Fibroblast of mammary gland (primary cell): Measurements from ENCODE around the gene RSRC1.

Experiments
- DNase-seq: peaks from one replicate; pipeline ENCODE4 v3.0.0-alpha.2; 2010; ENCODE audit warnings: low read depth
- H3K4me3 ChIP-seq: 2 replicates; pipeline ENCODE4 v1.5.1; 2011; ENCODE audit warnings: low read depth, mild to moderate bottlenecking, low read length, moderate library complexity; ENCODE audit not compliant: control insufficient read depth
- CTCF ChIP-seq: conservative IDR thresholded peaks from 2 replicates; pipeline ENCODE4 v1.5.1; 2011; ENCODE audit warnings: low read depth, low read length, inconsistent platforms; ENCODE audit not compliant: control insufficient read depth, insufficient read depth

RSRC1 gene

GRCh38 chr3:158095111-158095813, 14.6 kb upstream of the RSRC1 start:
- no peak for TF ChIP-seq CTCF
- no peak overlapping the region for H3K4me3 ChIP-seq

DNA sequence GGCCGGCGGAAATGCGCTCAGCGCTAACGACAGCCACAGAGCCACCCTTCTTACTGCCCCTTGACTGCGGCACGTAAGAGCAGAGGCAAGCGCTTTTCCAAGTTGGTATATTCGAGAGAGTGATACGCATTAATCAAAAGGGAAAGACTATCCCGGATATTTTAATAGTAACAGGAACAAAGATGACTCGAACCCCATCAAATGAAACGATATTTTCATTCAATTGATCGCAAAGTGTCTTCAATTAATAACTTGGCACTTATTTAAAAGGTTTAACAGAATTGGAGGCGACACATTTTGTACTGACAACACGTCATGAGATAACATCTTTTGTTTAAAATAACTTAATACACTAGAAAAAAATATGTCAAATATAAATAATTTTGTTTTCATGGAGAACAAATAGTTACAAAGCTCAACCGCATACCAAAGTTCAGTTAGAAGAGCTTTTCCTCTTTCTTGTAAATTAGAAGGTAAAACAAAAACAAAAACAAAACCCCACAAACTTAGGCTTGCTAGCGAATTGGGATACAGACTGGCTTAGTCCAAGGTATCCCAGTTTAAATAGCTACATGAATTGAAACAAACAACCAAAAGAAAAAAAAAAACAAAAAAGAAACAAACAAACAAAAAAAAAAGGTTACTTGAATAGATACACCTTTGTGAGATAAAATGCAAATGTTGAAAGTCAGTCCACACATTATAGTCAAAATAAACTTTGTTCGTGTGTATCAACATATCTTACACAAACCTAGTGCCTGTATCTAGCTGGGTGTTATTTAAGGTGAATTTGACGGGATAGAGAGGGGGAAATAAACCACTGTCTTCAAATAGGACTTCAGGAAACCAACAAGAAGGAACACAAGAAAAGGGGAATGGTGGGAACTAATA, 13.8 kb upstream of the RSRC1 start:
- DNase-seq = no peak
- no peak for TF ChIP-seq CTCF
- H3K4me3 ChIP-seq = no peak overlapping the region

More at GRCh38 chr3:158095111-158095813, 14.6 kb upstream of the RSRC1 start:
- DNase-seq = no peak

DNA sequence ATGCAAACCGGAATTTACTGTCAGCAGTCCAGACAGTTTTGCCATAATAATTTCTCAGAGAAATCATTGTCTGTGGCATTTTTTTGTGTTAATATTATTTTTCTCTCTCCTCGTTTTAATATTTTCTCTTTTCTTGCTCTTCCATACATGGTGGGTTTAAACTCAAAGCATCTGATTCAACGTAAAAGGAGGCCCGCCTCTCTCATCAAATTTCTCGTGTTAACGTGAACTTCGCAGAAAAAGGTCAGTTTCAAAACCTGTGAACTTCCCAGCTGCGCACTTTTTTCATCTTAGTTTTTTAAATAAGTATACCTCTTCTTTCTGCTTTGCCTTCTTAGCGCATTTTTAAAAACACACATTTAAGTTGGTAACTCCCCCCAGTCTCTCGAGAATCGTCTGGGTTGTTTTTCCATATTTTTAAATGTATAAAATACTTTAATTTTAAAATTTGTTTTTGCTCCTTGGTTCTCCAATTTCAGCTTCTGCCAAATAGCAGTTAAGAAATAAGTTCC, 12.8 kb upstream of the RSRC1 start:
- DNase-seq = no peak
- no peak overlapping the region for H3K4me3 ChIP-seq
- no peak for TF ChIP-seq CTCF

DNA sequence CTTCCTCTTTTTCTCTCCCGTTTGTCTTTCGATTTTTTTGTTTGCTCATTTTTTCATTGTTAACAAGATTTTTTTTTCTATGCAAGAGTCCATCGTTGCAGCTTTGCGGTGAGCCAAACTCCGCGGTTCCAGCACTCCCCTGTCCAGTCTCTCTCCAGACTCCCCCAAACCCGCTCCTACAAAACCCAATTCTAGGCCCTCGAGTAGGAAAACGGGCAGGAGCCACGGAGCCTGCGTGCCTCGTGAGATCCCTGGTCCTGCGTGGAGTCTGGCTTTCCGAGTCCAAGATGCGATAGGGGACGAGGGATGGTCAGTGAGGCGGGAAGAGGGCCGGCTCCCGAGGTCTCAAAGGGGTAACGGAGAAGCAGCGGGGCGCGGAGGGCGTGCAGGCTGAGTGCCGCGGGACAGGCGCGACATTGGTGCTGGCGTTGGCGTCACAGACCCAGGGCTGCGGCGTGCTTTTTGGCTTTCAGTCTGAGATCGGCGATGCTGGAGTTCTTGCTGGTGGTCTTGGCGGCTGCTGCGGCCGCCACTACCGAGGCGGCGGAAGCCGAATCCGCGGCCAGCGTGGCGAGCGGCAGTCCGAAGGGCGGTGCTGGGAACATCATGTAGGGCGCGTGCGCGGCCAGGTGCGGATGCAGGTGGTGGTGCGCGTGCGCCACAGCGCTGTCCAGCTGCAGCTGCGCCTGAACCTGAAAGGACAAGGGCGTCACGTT, 12.1 kb upstream of the RSRC1 start:
- no peak overlapping the region for H3K4me3 ChIP-seq

GRCh38 chr3:158098309-158098639, 11.6 kb upstream of the RSRC1 start:
- DNase-seq = no peak
- H3K4me3 ChIP-seq = no peak overlapping the region
- no peak for TF ChIP-seq CTCF

More for the DNA sequence above, 12.1 kb upstream of the RSRC1 start:
- no peak for TF ChIP-seq CTCF
- no peak for DNase-seq

DNA sequence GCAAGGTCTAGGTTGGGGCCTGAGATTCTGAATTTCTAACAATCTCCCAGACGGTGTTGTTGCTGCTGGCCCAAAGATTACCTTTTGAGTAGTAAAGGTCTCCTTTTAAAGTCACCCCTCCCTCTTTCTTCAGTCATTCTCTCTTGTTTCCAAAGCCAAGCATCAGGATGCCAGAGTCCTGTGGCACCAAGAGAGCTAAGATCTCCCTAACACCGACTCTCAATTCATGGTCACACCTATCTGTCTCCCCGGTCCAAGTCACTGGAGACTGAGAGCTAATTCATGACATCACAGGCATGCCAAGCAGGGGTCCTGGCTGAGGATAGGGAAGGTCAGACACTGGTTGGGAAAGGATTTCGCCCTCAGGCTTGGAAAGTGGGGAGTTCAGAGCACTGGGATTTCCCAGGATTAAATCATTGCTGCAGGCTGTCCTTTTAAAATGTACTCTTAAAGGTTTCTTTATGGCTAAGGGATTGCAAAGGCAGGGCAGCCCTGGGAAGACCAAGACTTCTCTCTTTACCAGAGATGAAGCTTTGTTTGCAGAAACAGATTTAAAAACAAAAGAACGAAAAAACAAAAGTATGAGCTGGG, 11.0 kb upstream of the RSRC1 start:
- DNase-seq = no peak
- TF ChIP-seq CTCF = no peak
- no peak overlapping the region for H3K4me3 ChIP-seq
